ENCODE data around the gene ADCY10. TPM values are rescaled to one million over a fixed set of nuclear protein-coding genes. Genes with fewer than 3 reads are reported as not detected.

The ADCY10 gene
- under 1 TPM in 1 of 2 experiments, not detected in 1; 0.15 TPM for total RNA-seq

GRCh38 chr1:167913895-167914496 is at the start of gene ADCY10:
ADCY10 (minus strand) TSS chr1:167914134; CDS start chr1:167905140, 8,994 bp downstream.
- POLR2A ChIA-PET: interaction anchor here (0.5 kb wide), 1 partner anchor 594 kb away, joined by 3 read pairs; no protein-coding TSS in a partner anchor
- H3K27me3 Mint-ChIP-seq: peaks cover 11% of the 10 kb centered on the region
- no peak for DNase-seq
- H3K4me3 Mint-ChIP-seq: no peak within 1 kb of the TSS
- H3K4me1 Mint-ChIP-seq: no peaks in the 10 kb centered on the region
- peaks cover 11% of the 10 kb centered on the region for H3K9me3 Mint-ChIP-seq
- H3K36me3 Mint-ChIP-seq (ENCODE audit: low read depth): peaks cover 11% of the 10 kb centered on the region
- CTCF ChIA-PET: interaction anchor here (1.0 kb wide), 1 partner anchor 15 kb away, joined by 3 read pairs; no protein-coding TSS in a partner anchor
- H3K27ac Mint-ChIP-seq: no peak within 1 kb of the TSS

GRCh38 chr1:167957710-167958109 is 43.8 kb upstream of the ADCY10 start:
- no peak for DNase-seq
- ChIA-PET CTCF (interaction anchor here (0.6 kb wide), 2 partner anchors 307 to 378 kb away, joined by 3 to 4 read pairs; no protein-coding TSS in a partner anchor), POLR2A (no interaction called here)
- Mint-ChIP-seq H3K27me3 (no peaks in the 10 kb centered on the region), H3K4me3 (no peak overlapping the region), H3K36me3 (ENCODE audit: low read depth) (peaks cover 35% of the 10 kb centered on the region), H3K4me1 (no peaks in the 10 kb centered on the region), H3K27ac (no peak overlapping the region), H3K9me3 (no peaks in the 10 kb centered on the region)

GRCh38 chr1:167955915-167956314 is 42.0 kb upstream of the ADCY10 start:
- H3K36me3 Mint-ChIP-seq (ENCODE audit: low read depth): peaks cover 30% of the 10 kb centered on the region
- ChIA-PET POLR2A (interaction anchor here (0.5 kb wide), 1 partner anchor 11 kb away, joined by 8 read pairs; no protein-coding TSS in a partner anchor), CTCF (interaction anchor here (0.6 to 1.6 kb wide), 2 partner anchors 10 to 25 kb away, joined by 4 to 7 read pairs; no protein-coding TSS in a partner anchor)
- no peak overlapping the region for H3K4me3 Mint-ChIP-seq
- DNase-seq: no peak
- H3K9me3 Mint-ChIP-seq: no peaks in the 10 kb centered on the region
- H3K4me1 Mint-ChIP-seq: peaks cover 2% of the 10 kb centered on the region
- no peak overlapping the region for H3K27ac Mint-ChIP-seq
- no peaks in the 10 kb centered on the region for H3K27me3 Mint-ChIP-seq

GRCh38 chr1:167950569-167950968 is 36.6 kb upstream of the ADCY10 start:
- no peak overlapping the region for H3K4me3 Mint-ChIP-seq
- H3K27ac Mint-ChIP-seq: no peak overlapping the region
- CTCF ChIA-PET: no interaction called here
- no peaks in the 10 kb centered on the region for H3K27me3 Mint-ChIP-seq
- H3K9me3 Mint-ChIP-seq: no peaks in the 10 kb centered on the region
- POLR2A ChIA-PET: no interaction called here
- H3K4me1 Mint-ChIP-seq: peaks cover 22% of the 10 kb centered on the region
- no peak for DNase-seq
- peaks cover 32% of the 10 kb centered on the region for H3K36me3 Mint-ChIP-seq (ENCODE audit: low read depth)

- POLR2A ChIA-PET: no interaction called here
Observed at GRCh38 chr1:167949785-167950184, 35.9 kb upstream of the ADCY10 start.

GRCh38 chr1:167947733-167948132 is 33.8 kb upstream of the ADCY10 start:
- DNase-seq: no peak
- Mint-ChIP-seq H3K27me3 (no peaks in the 10 kb centered on the region), H3K9me3 (peaks cover 2% of the 10 kb centered on the region), H3K4me1 (peaks cover 24% of the 10 kb centered on the region), H3K36me3 (ENCODE audit: low read depth) (peaks cover 33% of the 10 kb centered on the region), H3K4me3 (no peak overlapping the region), H3K27ac (no peak overlapping the region)
- CTCF ChIA-PET: interaction anchor here (0.6 kb wide), 1 partner anchor 41 kb away, joined by 3 read pairs; no protein-coding TSS in a partner anchor
- POLR2A ChIA-PET: no interaction called here

More at GRCh38 chr1:167949785-167950184, 35.9 kb upstream of the ADCY10 start:
- H3K4me1 Mint-ChIP-seq: peaks cover 22% of the 10 kb centered on the region
- H3K27ac Mint-ChIP-seq: no peak overlapping the region
- peaks cover 27% of the 10 kb centered on the region for H3K36me3 Mint-ChIP-seq (ENCODE audit: low read depth)
- H3K27me3 Mint-ChIP-seq: no peaks in the 10 kb centered on the region
- no peaks in the 10 kb centered on the region for H3K9me3 Mint-ChIP-seq
- CTCF ChIA-PET: interaction anchor here (0.7 kb wide), 1 partner anchor 15 kb away, joined by 3 read pairs; no protein-coding TSS in a partner anchor
- DNase-seq: no peak
- no peak overlapping the region for H3K4me3 Mint-ChIP-seq

- ChIA-PET POLR2A (no interaction called here), CTCF (no interaction called here)
- H3K4me1 Mint-ChIP-seq: peaks cover 23% of the 10 kb centered on the region
- H3K27me3 Mint-ChIP-seq: no peaks in the 10 kb centered on the region
- H3K36me3 Mint-ChIP-seq (ENCODE audit: low read depth): peaks cover 32% of the 10 kb centered on the region
- no peak for DNase-seq
- no peak overlapping the region for H3K4me3 Mint-ChIP-seq
- H3K9me3 Mint-ChIP-seq: peaks cover 2% of the 10 kb centered on the region
- H3K27ac Mint-ChIP-seq: no peak overlapping the region
Observed at GRCh38 chr1:167943541-167943940, 29.6 kb upstream of the ADCY10 start.

- ChIA-PET POLR2A (no interaction called here), CTCF (interaction anchor here (0.6 kb wide), 1 partner anchor 69 kb away, joined by 3 read pairs; no protein-coding TSS in a partner anchor)
- peaks cover 27% of the 10 kb centered on the region for H3K36me3 Mint-ChIP-seq (ENCODE audit: low read depth)
- peaks cover 10% of the 10 kb centered on the region for H3K4me1 Mint-ChIP-seq
- H3K4me3 Mint-ChIP-seq: no peak overlapping the region
- H3K27ac Mint-ChIP-seq: no peak overlapping the region
- no peaks in the 10 kb centered on the region for H3K27me3 Mint-ChIP-seq
- H3K9me3 Mint-ChIP-seq: peaks cover 2% of the 10 kb centered on the region
- DNase-seq: no peak
Observed at GRCh38 chr1:167940264-167940663, 26.3 kb upstream of the ADCY10 start.

GRCh38 chr1:167938080-167938636 is 24.2 kb upstream of the ADCY10 start:
- Mint-ChIP-seq H3K9me3 (no peaks in the 10 kb centered on the region), H3K4me3 (peak overlapping the region; percentile 82), H3K4me1 (peaks cover 27% of the 10 kb centered on the region), H3K36me3 (ENCODE audit: low read depth) (peaks cover 11% of the 10 kb centered on the region), H3K27me3 (no peaks in the 10 kb centered on the region), H3K27ac (peak overlapping the region; percentile 95)
- CTCF ChIA-PET: no interaction called here
- no peak for DNase-seq
- POLR2A ChIA-PET: no interaction called here

GRCh38 chr1:167937709-167938010 is 23.7 kb upstream of the ADCY10 start:
- DNase-seq: no peak
- H3K9me3 Mint-ChIP-seq: no peaks in the 10 kb centered on the region
- peak overlapping the region; percentile 82 for H3K4me3 Mint-ChIP-seq
- POLR2A ChIA-PET: no interaction called here
- H3K27me3 Mint-ChIP-seq: no peaks in the 10 kb centered on the region
- H3K36me3 Mint-ChIP-seq (ENCODE audit: low read depth): peaks cover 12% of the 10 kb centered on the region
- peak overlapping the region; percentile 95 for H3K27ac Mint-ChIP-seq
- H3K4me1 Mint-ChIP-seq: peaks cover 29% of the 10 kb centered on the region
- CTCF ChIA-PET: interaction anchor here (0.6 kb wide), 1 partner anchor 8 kb away, joined by 3 read pairs; no protein-coding TSS in a partner anchor

- H3K27me3 Mint-ChIP-seq: no peaks in the 10 kb centered on the region
- H3K4me3 Mint-ChIP-seq: peak within 1 kb of the TSS; percentile 82
- POLR2A ChIA-PET: no interaction called here
- no peaks in the 10 kb centered on the region for H3K9me3 Mint-ChIP-seq
- peaks cover 11% of the 10 kb centered on the region for H3K36me3 Mint-ChIP-seq (ENCODE audit: low read depth)
- DNase-seq: peak; percentile 71
- CTCF ChIA-PET: interaction anchor here (0.6 to 1.1 kb wide), 2 partner anchors 9 to 13 kb away, joined by 3 read pairs; no protein-coding TSS in a partner anchor
- H3K27ac Mint-ChIP-seq: peak within 1 kb of the TSS; percentile 95
- peaks cover 32% of the 10 kb centered on the region for H3K4me1 Mint-ChIP-seq
Observed at GRCh38 chr1:167936930-167937708, 23.2 kb upstream of the ADCY10 start, which contains the start of gene MPC2. MPC2 (minus strand) TSS chr1:167937072; CDS start chr1:167935841, 1,231 bp downstream.

GRCh38 chr1:167936068-167936929 is 22.4 kb upstream of the ADCY10 start, which contains the start of gene DCAF6:
DCAF6 (plus strand) TSS chr1:167936683; CDS start chr1:167936912, 229 bp downstream.
- Mint-ChIP-seq H3K27ac (peak within 1 kb of the TSS; percentile 95), H3K36me3 (ENCODE audit: low read depth) (peaks cover 4% of the 10 kb centered on the region), H3K9me3 (no peaks in the 10 kb centered on the region), H3K4me3 (peak within 1 kb of the TSS; percentile 82), H3K4me1 (peaks cover 33% of the 10 kb centered on the region), H3K27me3 (no peaks in the 10 kb centered on the region)
- peak; percentile 98 for DNase-seq
- CTCF ChIA-PET: interaction anchor here (0.6 to 1.5 kb wide), 6 partner anchors 9 to 381 kb away, joined by 3 to 6 read pairs (median 3); no protein-coding TSS in a partner anchor
- POLR2A ChIA-PET: interaction anchor here (0.9 kb wide), 2 partner anchors 220 to 299 kb away, joined by 3 read pairs; no protein-coding TSS in a partner anchor
